Urinary bladder (tissue), 4 donors: Measurements from ENCODE around the gene CFLAR. TPM values are rescaled to one million over a fixed set of nuclear protein-coding genes. Genes with fewer than 3 reads are reported as not detected.
A peak's percentile ranks its signal among the peaks of the same experiment; 100 is the strongest.
"Not testable (repeated sequence)": the region's sequence is repeated elsewhere in the genome, so short reads cannot be mapped to it uniquely, and the experiment has no call there.

Experiments used
- DNase-seq: peaks from one replicate; pipeline ENCODE4 v3.0.0-alpha.2; 2015; ENCODE audit errors: extremely low spot score
- H3K27ac ChIP-seq: one replicate; pipeline ENCODE4 v1.5.1; 2013; ENCODE audit warnings: low read depth, mild to moderate bottlenecking, moderate library complexity
- H3K36me3 ChIP-seq: one replicate; pipeline ENCODE4 v1.6.1; 2013; ENCODE audit warnings: mild to moderate bottlenecking, moderate library complexity; ENCODE audit not compliant: insufficient read depth
- H3K4me1 ChIP-seq: one replicate; pipeline ENCODE4 v1.6.1; 2013; ENCODE audit warnings: mild to moderate bottlenecking, moderate library complexity; ENCODE audit not compliant: insufficient read depth
- H3K4me3 ChIP-seq: one replicate; pipeline ENCODE4 v1.5.1; 2013; ENCODE audit warnings: low read depth, low read length
- WGBS: extraction: QIAGEN DNeasy Blood & Tissue Kit; methylation state at CpG from one replicate; pipeline ENCODE4 v1.1.7; 2013; 5-methylcytosine and 5-hydroxymethylcytosine counted together
- polyA plus RNA-seq: library from polyadenylated mRNA; stranded (reverse); fragments of 200-250 nt; gene quantifications from one replicate; pipeline ENCODE4 v1.2.3, GENCODE V29; 2013
- total RNA-seq: library from RNA; depleted of rRNA; stranded (reverse); fragments of >200 nt; gene quantifications from one replicate; pipeline ENCODE4 v1.2.3, GENCODE V29; 2014
- donor health status: healthy with polysubstance abuse.
- donor health status: healthy.

CFLAR gene
- total and polyA plus RNA-seq, 2 donors = 50.0 to 107 TPM

DNA sequence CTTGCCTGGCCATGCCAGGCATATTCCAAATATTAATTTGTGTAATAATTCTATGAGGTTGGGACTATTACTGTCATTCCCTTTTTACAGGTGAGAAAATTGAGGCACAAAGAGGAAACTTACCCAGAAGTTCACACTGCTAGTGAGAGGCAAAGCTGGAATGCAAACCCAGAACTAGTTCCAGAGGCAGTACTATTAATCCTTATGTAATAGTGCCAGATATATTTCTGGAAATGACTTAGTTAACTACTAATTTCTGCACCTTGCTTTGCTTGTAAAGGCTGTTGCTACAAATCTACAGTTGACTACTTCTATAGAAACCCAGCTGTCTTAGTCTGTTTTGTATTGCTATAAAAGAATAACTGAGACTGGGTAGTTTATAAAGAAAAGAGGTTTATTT lies 5.3 kb upstream of the CFLAR start:
- DNase-seq = no peak
- H3K4me1 ChIP-seq = no peaks in the 10 kb centered on the region

DNA sequence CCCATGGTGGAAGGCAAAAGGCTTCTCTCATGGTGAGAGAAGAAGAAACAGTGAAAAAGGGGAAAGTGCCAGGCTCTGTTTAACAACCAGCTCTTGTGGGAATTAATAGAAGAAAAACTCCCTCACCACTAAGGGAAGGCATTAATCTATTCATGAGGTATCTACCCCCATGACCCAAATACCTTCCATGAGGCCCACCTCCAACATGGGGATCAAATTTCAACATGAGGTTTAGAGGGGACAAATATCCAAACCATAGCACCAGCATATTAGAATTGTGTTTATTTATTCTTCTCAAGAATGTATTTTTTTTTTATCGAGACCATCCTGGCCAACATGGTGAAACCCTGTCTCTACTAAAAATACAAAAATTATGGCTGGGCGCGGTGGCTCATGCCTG lies 4.9 kb upstream of the CFLAR start:
- H3K4me1 ChIP-seq = no peaks in the 10 kb centered on the region
- WGBS = 95% methylated on average over 3 of the region's 3 CpGs
- no peak overlapping the region for H3K4me3 ChIP-seq
- no peaks in the 10 kb centered on the region for H3K36me3 ChIP-seq
- no peak overlapping the region for H3K27ac ChIP-seq
- no peak for DNase-seq

More for the DNA sequence above, 5.3 kb upstream of the CFLAR start:
- no peaks in the 10 kb centered on the region for H3K36me3 ChIP-seq
- no peak overlapping the region for H3K27ac ChIP-seq
- H3K4me3 ChIP-seq = no peak overlapping the region

DNA sequence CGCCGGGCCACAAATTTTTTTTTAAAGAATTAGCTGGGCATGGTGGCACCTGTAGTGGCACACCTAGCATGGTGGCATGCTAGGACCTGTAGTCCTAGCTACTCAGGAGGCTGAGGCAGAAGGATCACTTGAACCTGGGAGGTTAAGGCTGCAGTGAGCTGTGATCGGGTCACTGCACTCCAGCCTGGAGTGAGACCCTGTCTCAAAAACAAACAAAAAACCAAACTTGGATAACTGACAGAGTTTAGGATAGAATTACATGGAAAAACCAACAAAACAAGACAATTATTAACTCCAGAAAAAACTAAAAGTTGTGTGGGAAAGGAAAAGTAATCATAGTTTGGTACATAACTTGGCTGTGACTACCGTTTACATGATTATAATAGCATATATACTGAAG lies 1.6 kb upstream of the CFLAR start:
- Histone ChIP-seq H3K27ac (no peak overlapping the region), H3K36me3 (no peaks in the 10 kb centered on the region), H3K4me3 (no peak overlapping the region), H3K4me1 (no peaks in the 10 kb centered on the region)
- 91% methylated on average over 4 of the region's 4 CpGs for WGBS
- DNase-seq = no peak

DNA sequence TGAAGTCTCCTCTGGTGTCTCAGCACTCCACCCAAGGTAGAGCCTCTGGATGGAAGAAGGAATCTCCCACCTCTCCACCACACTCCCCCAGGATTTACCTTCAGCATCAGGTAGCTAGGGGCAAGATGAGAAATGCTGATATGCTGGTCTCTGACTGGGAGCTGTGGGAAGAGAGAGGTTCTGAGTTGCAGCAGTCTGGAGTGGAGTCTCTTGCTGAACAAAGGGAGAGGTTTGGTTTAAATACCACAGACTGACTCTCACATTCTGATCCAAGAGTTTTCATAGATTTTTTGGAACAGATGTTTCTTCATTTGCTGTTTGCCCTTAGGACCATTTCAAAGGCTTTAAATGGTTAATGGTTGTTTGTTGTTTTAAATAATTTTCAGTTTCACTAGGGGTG lies 1.1 kb upstream of the CFLAR start:
- no peak overlapping the region for H3K4me3 ChIP-seq
- no peaks in the 10 kb centered on the region for H3K36me3 ChIP-seq
- no peaks in the 10 kb centered on the region for H3K4me1 ChIP-seq
- no peak for DNase-seq
- H3K27ac ChIP-seq = no peak overlapping the region

DNA sequence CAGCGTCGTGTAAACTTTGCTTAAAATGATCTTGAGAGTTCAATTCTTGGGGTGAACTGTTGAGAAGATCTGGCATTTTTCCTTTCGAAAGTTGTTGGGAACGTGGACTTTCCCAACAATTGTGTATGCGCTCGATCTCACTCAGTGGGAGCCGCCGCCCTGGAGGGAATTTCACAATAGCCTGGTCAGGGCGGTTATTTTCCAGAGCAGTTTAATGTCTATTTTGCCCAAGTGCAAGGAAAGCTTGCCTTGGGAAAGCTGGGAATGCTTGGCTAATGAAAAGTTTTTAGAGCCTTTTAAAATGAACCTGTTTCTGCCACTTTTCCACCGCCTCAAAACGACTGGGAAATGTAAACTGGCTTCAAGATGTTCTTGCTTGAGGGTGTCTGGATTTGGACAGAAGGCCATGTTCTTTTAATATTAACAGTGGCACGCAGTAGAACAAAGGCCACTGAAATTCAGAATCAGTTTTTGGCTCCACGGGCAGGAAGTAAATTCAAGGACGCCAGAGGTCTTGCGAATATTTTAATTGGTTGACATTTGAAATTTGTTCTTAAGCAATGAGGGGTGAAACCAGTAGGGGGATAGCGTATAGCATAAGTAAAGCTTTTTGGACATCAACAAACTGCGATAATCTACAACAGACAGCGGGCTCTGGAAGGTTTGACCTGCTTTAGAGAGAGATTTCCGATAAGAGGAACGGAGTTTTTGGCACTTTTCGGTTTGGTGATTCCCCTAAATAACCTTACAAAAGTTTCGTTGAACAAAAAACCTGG lies 1.2 kb downstream of the CFLAR start:
- Histone ChIP-seq H3K36me3 (no peaks in the 10 kb centered on the region), H3K27ac (peak overlapping the region; percentile 100), H3K4me1 (no peaks in the 10 kb centered on the region), H3K4me3 (peak overlapping the region; percentile 80)
- WGBS = 6% methylated on average over 22 of the region's 22 CpGs
- no peak for DNase-seq

DNA sequence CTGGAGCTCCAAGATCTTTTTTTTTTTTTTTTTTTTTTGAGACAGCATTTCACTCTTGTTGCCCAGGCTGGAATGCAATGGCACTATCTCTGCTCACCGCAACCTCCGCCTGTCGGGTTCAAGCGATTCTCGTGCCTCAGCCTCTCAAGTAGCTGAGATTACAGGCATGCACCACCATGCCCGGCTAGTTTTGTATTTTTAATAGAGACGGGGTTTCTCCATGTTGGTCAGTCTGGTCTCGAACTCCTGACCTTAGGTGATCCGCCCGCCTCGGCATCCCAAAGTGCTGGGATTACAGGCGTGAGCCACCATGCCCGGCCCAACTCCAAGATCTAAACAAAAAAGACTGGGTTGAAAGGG lies 1.8 kb downstream of the CFLAR start:
- H3K4me1 ChIP-seq, DNase-seq, H3K36me3 ChIP-seq: not testable (repeated sequence)
- H3K4me3 ChIP-seq = peak overlapping the region; percentile 80
- peak overlapping the region; percentile 100 for H3K27ac ChIP-seq
- 39% methylated on average over 13 of the region's 13 CpGs for WGBS

DNA sequence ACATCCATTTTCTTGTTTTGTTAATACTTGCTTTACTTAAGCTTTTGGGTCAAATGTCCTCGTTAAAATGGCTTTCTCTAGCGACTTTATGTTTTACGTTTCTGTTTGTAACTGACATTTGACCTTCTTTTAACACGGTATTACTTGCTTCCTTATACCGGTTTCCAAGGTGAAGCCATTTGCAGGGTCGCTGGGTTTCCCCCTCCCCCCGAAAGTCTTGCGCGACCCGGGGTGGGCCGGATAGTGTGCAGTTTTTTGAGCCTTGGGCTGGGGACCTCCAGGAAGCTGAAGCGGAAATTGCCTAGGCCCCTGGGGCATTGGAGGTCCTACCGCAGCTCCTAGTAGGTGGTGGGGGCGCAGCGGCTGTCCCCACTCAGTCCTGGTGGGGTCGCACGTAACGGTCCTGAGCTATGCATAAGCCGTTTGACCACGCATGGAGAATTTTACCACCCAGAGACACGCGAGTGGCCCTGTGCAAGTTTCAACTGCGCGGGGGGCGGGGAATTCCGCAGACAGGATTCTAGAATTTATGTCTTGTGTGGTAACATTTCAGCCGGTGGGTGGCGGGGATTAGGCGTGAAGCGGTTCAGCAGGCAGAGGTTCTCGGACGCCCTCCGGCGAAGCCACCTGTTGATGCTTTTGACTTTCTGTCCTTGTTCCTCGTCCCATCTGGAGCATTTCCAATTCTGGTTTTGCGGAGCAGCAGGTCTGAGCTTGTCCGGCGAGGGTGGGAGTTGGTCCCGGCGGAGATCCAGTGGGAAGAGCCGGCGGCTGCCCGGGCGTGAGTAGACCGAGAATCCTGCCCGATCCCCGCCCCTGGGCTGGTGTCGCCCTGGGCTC lies 2.4 kb downstream of the CFLAR start:
- Histone ChIP-seq H3K27ac (peak overlapping the region; percentile 81), H3K4me3 (peak overlapping the region; percentile 63), H3K36me3 (no peaks in the 10 kb centered on the region), H3K4me1 (peaks cover 1% of the 10 kb centered on the region)
- DNase-seq = peak; percentile 77
- 2% methylated on average over 48 of the region's 48 CpGs for WGBS

DNA sequence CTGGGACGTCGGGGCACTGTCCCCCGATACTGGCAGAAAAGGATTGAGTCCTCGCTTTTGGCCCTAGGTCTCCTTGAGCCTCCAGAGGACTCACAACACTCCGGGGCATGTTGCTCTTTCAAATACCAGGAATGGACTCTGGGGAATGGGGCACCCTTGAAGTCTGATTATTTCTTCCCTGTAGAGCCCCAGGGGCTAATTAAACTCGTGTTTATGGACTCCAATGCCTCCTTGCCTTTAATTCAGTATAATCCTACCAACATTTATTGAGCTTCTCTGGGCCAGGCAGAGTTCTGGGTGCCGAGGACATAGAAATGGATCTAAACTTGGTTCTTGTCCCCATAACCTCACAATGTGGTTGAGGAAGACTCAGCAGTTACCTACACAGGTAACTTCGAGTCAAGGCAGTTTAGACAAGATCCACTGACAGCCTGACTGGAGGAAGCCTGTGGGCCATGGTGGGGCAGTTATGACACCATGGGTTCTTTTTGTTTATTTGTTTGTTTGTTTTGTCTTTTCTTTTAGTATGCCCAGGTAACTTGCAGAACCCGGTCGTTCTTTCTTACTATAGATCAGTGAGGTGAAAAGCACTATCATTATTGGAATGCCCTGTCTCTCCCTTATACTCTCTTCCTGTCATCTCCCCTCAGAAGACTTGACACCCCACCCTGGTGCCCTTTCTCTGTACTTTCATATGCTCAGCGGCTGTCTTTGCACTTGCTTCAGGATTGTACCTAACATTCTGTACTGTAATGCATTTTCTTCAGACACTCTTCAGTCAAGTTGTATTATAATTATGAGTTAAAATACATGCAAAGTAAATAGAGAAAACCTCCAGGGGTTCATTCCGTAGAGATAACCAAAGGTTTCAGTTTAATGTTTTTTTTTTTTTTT lies 3.2 kb downstream of the CFLAR start:
- H3K36me3 ChIP-seq = no peaks in the 10 kb centered on the region
- WGBS = 28% methylated on average over 12 of the region's 12 CpGs
- H3K27ac ChIP-seq = peak overlapping the region; percentile 81
- H3K4me1 ChIP-seq = peaks cover 1% of the 10 kb centered on the region
- no peak for DNase-seq
- H3K4me3 ChIP-seq = peak overlapping the region; percentile 63

DNA sequence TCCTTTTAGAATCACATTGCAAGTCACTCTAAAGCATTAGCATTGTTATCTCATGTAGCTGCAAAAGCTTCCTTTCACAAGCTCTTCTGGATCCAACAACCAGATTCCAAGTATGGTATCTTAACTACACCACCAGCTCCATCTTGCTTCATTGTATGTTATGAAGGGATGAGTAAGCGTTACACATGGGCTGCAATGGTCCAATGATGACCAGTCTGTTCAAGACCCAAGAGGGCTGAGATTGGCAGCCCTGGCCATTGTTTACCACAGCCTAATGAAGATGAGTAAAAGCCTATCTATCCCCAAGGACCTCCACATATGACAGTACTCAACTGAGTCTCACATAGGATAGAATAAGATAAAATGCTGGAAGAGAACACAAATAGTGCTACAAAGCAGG lies 6.3 kb downstream of the CFLAR start:
- Histone ChIP-seq H3K27ac (no peak overlapping the region), H3K4me1 (peaks cover 3% of the 10 kb centered on the region), H3K36me3 (no peaks in the 10 kb centered on the region), H3K4me3 (no peak overlapping the region)
- WGBS = 96% methylated on average over 1 of the region's 1 CpG
- DNase-seq = no peak

DNA sequence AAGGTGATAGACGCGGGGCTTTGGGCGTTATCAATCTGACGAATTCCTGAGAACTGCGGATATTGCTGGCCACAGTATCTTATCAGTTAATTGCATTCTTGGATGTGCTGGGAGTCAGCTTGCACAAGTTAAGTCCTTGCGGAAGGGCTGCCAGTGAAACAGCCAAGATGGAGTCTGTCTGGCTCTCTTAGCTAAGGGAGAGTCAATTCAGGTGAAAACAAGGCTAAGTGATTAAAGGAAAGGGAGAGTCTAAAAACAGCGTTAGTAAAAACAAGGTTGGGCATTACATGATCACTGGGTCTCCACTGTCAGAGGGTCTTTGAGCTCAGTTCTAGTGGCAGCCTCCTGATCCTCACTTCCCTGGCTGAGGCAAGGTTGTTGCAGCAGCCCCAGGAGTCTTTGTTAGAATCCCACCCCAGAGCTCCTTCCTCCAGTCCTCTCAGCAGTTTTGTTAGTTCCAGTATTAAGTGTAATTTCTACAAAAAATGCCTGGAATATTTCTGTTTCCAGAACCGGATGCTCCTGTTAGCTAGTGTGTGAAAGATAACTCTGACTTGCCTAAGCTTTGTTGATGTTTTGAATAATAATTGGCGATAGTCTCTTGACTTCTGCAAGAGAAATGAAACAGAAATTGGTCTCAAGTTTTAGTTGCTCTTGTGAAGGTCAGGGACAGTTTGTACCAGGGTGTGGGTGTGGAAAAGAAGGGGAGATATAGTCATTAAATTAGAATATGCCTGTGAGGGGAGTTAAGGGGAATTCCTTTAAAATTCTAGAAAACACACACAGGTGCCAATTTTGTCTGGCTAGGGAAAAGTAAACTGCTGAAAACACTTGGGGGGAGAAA lies 10.6 kb downstream of the CFLAR start:
- 12% methylated on average over 9 of the region's 9 CpGs for WGBS
- Histone ChIP-seq H3K4me3 (no peak overlapping the region), H3K27ac (no peak overlapping the region), H3K4me1 (peaks cover 6% of the 10 kb centered on the region), H3K36me3 (no peaks in the 10 kb centered on the region)
- no peak for DNase-seq

DNA sequence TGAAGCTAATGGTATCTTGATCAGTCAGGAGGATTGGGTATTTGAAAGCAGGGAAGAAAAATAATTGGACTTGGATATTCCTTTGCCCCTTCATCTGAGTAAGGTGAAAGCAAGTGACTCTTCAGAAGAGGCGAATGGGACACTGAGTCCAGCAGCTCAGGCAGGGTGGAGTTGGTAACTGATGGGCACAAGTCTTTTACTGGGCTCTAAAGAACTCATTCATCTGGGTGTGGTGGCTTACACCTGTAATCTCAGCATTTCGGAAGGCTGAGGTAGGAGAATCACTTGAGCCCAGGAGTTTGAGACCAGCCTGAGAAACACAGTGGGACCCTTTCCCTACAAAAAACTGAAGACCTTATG lies 11.2 kb downstream of the CFLAR start:
- WGBS = 83% methylated on average over 2 of the region's 2 CpGs
- Histone ChIP-seq H3K4me1 (peaks cover 6% of the 10 kb centered on the region), H3K36me3 (no peaks in the 10 kb centered on the region), H3K27ac (no peak overlapping the region), H3K4me3 (no peak overlapping the region)
- DNase-seq = no peak

DNA sequence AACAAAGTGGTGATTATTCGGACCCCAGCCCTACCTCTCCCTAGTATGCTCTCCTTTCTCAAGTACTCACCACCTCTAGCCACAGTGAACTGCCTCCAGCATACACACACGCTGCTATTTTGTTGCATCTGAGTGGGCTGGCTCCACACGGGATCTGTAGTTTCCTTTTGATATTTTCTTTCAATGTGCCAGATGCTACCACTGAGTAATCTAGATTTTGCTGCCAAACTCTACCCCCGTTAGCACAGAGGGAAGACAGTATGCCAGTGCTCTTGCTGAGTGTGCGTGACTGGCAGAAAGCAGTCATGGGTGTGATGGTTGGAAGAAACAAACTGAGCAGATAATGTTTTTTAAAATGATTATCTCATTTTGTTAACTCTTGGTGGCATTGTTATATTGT lies 11.6 kb downstream of the CFLAR start:
- no peak for DNase-seq
- 49% methylated on average over 5 of the region's 5 CpGs for WGBS
- peaks cover 6% of the 10 kb centered on the region for H3K4me1 ChIP-seq
- no peaks in the 10 kb centered on the region for H3K36me3 ChIP-seq
- H3K4me3 ChIP-seq = no peak overlapping the region
- no peak overlapping the region for H3K27ac ChIP-seq

DNA sequence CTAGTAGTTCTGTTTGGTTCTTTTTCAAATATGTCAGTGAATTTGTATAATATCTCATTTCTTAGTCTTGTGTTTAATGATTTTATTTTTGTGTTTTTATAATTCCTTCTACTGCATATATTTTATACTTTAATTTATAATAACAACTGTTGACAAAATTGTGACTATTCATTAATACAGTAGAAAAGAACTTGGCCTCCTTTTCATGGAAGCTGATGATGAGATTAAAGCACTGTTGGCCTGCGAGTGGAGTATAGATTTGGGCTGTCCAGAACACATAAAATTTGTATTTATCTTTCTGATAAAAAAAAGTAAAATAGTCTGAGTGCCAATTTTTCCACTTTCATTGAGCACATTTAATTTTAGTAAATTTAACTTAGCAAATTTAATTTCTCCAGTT lies 12.1 kb downstream of the CFLAR start:
- Histone ChIP-seq H3K27ac (no peak overlapping the region), H3K36me3 (no peaks in the 10 kb centered on the region), H3K4me1 (peaks cover 5% of the 10 kb centered on the region), H3K4me3 (no peak overlapping the region)
- 70% methylated on average over 1 of the region's 1 CpG for WGBS
- no peak for DNase-seq
